Measurements from ENCODE around the gene GNL2.
"Not testable (repeated sequence)": the region's sequence is repeated elsewhere in the genome, so short reads cannot be mapped to it uniquely, and the experiment has no call there.

The GNL2 gene

GRCh38 chr1:37606481-37607263, 10.9 kb upstream of the GNL2 start:
- peak; percentile 3 for DNase-seq (ENCODE audit: low spot score)

DNA sequence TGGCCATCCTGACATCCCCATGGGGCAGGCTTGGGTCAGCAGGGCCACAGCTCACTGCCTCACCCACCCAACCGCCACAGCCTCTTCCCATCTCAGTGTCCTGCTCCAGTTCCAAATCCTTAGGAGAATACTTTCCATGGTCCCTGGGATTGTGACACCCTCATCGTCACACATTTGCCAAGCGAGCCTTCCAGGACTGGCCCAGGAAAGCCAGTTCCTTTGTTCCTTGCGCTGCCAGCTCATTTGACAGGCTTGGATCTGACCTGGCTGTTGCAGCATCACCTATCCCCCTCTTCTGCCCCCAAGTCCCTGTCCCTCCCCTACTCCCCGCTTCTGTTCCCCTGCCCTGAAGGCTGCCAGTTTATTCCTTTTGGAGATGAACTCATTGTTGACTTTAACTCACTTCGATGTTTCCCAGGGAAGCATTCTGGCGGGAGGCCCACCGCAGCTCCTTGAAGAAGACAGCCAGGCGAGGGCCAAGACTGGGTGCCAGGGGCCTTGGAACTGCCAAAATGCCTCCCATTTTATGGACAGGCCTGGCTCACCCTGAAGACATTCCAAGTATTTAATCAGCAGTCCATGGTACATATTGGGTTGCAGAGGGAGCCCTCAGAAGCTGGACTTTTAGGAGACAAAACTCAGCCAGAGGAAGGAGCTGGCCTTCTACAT, 10.2 kb upstream of the GNL2 start:
- DNase-seq (ENCODE audit: low spot score): no peak

- no peak for DNase-seq (ENCODE audit: low spot score)
These were observed 9.4 kb upstream of the GNL2 start for GRCh38 chr1:37605061-37605650.

DNA sequence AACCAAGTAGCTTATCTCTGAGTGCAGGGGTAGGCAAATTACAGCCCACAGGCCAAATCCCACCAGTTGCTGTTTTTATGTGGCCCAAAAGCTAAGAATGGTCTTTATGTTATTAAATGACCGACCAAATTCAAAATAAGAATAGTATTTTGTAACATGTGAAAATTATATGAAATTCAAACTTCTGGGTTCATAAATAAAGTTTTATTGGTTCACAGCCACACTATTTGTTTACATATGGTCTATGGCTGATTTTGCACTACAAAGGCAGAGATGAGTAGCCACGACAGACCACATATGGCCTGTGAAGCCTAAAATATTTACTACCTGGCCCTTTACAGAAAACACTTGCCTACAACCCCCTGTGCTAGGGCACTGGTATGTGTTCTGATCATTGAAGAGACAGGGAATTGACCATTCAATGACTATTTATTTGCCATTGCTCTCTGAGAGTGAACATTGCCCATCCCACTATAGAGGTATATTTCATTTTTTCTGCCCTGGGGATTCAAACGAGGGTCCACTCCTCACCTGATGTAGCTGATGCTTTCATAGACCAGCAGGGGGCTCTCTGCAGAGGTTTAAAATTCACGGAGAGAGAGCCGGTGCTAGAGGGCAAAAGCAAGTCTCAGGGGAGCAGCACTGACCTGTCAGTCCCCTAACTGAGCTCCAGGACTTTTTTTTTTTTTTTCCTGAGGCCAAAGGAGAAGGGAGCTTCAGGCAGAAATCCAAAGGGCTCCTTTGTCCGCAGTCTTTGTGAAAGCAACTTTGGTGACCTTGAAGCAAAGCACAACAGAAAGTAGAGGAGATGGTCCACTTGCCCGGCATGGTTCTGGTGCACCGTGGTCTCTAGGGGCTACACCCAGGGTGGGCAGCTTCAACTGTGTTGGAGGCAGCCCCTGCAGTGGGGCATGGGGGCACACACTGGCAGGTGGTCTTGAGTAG, 7.3 kb upstream of the GNL2 start:
- peak; percentile 16 for DNase-seq (ENCODE audit: low spot score)

DNA sequence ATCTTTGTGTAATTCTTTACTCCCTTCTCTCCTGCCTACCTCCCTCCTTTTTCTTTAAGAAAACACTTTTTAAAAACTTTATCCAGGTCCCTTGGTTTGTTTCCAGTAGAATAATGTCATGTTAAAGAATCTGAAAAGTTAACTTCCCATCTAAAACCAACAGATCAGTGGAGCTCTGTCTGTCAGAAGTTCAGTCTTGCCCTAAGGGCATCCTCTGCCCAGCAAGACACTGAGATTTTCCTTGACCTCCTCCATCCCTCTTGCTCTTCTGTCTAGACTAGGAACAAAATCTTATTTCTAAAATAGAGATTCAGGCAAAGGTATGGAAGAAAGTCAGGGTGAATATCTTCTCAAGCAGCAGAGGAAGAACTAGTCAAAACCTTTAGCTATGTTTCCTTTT, 5.7 kb upstream of the GNL2 start:
- DNase-seq (ENCODE audit: low spot score): no peak

- DNase-seq (ENCODE audit: low spot score): no peak
These were observed 4.2 kb upstream of the GNL2 start for GRCh38 chr1:37599940-37600339.

DNA sequence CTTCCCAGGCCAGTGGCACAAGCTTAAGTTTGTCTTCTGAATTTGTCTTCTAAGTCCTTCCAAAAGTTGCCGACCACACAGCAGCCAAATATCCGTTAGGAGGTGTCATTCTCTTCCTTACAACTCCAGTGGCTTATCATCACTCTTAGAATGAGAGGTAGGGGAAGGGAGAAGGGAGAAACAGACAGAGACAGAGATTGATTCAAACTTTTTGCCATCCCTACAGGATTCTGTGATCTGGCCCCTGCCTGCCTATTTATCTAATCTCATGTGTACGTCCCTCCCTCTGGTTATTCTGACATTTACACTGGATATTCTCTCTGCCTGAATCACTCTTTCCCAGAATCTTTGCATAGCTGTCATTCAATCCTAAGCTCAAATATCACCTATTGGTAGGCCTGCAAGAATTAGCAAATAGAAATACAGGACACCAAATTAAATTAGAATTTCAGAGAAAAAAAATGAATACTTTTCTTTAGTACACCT, 488 bp upstream of the GNL2 start:
- no peak for DNase-seq (ENCODE audit: low spot score)

- no peak for DNase-seq (ENCODE audit: low spot score)
These were observed 2.0 kb downstream of the GNL2 start for GRCh38 chr1:37593726-37594125.

DNA sequence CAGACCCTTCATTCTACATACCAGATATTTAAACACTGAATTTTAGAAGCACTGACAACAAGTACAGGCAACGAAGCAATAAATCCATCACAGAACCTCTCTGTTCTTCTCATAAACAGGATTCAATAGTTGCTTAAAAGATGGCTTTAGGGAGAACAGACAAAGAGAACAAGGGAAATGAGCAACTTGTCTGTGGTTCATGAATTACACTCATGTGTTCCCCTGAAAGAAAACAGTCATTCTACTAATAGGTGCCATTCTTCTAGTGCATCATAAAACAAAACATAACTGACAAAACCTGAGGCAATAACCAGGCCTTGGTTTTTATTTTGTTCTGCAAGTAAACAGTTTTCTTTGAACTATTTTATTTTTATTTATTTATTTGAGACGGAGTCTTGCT, 6.8 kb downstream of the GNL2 start:
- DNase-seq (ENCODE audit: low spot score): no peak

DNA sequence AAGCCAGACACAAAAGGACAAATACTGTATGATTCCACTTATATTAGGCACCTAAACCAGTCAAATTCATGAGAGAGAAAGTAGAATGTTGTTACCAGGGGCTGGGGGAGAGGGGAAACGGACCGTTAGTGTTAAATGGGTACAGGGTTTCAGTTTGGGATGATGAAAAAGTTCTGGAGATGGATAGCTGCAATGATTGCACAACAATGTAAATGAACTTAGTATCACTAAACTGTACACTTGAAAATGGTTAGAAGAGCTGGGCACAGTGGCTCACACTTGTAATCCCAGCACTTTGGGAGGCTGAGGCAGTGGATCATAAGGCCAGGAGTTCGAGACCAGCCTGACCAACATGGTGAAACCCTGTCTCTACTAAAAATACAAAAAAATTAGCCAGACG, 11.2 kb downstream of the GNL2 start:
- DNase-seq (ENCODE audit: low spot score): not testable (repeated sequence)

- DNase-seq (ENCODE audit: low spot score): no peak
These were observed 20.0 kb downstream of the GNL2 start for GRCh38 chr1:37575692-37576091.

DNA sequence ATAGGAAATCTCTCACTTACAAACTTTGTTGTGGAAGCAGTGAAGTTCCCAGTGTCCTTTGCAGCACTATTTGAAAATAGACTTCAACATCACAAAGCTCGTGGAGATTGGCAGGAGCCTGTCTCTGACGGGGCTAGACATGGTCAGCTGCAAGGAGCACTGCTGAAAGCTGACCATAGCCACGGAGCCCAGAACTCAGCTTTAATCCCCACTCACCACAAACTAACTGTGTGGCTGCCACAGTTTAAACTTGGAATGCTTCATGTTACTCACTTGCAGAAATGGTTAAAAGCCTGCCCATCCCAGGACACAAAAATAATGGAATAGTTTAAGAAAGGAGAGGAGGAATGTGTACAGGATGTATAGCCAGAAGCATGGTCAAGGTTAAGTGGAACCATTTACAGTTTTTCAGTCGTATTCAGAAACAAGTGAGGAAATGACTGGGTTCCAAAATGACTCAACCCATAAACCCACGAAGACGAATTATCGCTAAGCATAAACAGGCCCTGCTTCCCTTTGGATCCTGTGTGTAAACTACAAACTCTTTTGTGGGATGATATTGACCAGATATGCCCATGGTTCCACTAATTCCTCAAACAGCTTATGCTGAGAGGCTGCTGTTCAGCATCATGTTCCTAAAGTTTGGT, 20.8 kb downstream of the GNL2 start:
- DNase-seq (ENCODE audit: low spot score): no peak

DNA sequence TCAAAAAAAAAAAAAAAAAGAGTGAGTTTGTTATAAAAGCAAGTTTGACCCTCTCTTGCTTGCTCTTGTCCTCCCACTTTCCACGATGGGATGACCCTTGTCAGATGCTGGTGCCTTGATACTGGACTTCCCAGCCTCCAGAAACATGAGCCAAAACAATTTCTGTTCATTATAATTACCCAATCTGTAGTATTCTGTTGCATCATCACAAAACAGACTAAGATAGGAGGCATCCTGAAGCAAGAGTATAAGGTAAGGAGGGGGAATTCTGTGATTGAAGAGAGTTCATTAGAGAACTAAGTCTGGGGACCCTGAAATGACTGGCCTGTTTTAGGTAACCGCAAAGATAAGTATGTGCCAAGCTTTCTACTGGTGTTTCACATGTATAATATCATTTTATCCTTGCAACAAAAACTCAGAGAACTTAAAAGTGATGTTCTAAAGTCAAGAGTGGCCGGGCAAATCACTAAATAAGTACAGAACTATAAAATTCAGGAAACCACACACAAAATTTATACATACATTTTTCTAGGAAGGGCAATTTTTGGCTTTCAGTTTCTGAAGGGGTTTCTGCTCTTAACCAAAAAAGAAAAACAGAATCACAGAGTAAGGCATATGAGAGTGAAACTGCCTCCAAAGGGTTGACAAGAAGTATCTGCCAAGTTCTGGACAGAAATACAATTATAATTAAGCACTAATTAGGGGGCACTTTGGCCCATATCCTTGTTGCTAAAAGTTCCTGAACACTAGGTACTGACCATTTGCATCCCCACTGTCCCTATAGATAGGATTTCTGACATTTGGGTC, 25.0 kb downstream of the GNL2 start:
- DNase-seq (ENCODE audit: low spot score): no peak

GRCh38 chr1:37567023-37567422, 28.7 kb downstream of the GNL2 start:
- no peak for DNase-seq (ENCODE audit: low spot score)

- no peak for DNase-seq (ENCODE audit: low spot score)
These were observed 30.8 kb downstream of the GNL2 start for GRCh38 chr1:37564892-37565291.

DNA sequence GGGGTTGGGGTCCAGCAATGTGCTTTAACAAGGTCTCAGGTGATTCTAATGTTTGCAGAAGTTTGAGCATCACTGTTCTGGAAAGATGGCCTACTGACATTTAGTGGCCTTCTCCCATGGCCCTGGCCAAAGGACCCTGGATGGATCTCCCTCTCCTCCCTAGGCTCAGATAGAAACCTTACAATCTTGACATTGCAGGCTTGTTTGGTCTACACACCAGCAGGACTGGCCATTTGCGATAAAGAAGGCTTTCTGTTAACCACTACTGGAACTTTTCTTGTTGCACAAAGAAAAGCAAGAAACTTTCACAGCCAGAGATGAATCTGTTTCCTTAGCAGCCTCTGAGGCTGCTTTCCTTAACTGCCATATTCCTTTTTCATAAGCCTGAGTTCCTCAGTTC, 32.8 kb downstream of the GNL2 start:
- DNase-seq (ENCODE audit: low spot score): no peak

GRCh38 chr1:37561133-37562132, 34.3 kb downstream of the GNL2 start:
- DNase-seq (ENCODE audit: low spot score): no peak

GRCh38 chr1:37560401-37561132, 35.2 kb downstream of the GNL2 start:
- DNase-seq (ENCODE audit: low spot score): no peak

DNA sequence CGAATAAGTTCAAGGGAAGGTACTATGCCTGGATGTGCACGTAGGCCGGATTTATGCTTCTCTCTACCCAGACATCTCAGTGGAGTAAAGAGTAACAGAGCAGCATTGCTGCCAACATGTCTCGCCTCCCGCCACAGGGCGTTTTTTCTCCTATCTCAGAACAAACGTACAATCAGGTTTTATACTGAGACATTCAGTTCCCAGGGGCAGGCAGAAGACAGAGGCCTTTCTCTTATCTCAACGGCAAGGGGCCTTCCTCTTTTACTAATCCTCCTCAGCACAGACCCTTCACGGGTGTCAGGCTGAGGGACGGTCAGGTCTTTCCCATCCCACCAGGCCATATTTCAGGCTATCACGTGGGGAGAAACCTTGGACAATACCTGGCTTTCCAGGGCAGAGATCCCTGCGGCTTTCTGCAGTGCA, 35.8 kb downstream of the GNL2 start:
- DNase-seq (ENCODE audit: low spot score): not testable (repeated sequence)

Data from globus pallidus (tissue), 1 donor.